GM12872 (cell line): ENCODE data around the gene PDE4B.

Experiments used
- TF ChIP-seq, protein P1 (sequence below): IDR thresholded peaks from 3 replicates; pipeline ENCODE4 v1.5.1; 2011; ENCODE audit warnings: low read depth, mild to moderate bottlenecking, low read length, moderate library complexity; ENCODE audit not compliant: insufficient read depth

Gene PDE4B

DNA sequence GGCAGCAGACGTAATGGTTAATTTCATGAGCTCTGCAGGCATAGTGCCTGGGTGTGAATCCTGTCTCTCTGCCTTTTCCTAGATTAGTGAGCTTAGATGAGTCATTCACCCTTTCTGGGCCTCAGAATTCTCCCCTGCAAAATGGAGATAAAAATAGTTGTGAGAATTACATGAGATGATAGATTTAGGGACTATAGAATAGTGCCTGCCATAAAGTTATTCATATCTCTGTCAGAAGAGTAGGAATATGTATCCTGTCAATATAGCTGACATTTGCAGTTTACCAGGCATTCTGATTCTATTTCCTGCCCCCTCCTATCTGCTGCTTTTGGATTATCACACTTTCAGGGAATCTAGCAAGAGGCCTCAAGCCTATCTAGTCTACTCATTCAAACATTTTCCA, 112.0 kb downstream of the PDE4B start:
- TF ChIP-seq, protein P1, sequence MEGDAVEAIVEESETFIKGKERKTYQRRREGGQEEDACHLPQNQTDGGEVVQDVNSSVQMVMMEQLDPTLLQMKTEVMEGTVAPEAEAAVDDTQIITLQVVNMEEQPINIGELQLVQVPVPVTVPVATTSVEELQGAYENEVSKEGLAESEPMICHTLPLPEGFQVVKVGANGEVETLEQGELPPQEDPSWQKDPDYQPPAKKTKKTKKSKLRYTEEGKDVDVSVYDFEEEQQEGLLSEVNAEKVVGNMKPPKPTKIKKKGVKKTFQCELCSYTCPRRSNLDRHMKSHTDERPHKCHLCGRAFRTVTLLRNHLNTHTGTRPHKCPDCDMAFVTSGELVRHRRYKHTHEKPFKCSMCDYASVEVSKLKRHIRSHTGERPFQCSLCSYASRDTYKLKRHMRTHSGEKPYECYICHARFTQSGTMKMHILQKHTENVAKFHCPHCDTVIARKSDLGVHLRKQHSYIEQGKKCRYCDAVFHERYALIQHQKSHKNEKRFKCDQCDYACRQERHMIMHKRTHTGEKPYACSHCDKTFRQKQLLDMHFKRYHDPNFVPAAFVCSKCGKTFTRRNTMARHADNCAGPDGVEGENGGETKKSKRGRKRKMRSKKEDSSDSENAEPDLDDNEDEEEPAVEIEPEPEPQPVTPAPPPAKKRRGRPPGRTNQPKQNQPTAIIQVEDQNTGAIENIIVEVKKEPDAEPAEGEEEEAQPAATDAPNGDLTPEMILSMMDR: no peak

DNA sequence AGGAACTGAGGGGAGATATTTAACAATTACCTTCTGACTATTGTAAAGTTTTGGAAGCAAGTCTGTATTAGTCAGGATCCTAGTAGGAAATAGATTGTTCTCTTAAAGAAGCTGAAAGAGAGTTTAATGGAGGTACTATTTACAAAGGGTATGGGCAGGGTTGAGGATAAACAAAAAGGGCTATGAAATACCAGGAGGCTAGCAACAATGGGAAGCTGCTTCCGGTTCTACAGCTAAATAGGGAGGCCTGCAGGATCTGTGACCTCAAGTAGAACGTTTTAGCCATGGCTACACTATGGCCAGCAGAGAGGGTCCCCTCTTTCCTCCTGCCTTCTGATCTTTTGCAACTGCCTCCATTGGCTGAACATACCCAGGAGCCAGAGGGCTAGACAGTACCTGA, 117.7 kb downstream of the PDE4B start:
- TF ChIP-seq, protein P1: no peak

DNA sequence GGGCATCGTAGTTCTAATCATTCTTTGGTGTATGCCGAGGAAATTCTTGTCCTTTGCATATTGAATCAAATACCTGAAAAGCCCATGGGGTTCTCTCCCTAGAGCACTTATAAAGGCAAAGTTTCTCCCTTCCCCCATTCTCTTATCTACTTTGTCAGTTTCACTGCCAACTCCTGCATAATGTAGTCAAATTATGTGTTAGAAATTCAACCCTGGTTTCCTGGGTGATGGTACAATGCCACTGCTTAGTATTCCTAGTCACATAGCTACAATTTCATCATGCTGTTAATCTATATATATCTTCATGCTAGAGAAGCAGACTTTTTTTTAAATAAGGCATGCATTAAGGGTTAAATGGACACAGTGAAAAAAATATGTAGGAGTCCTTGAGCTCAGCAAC, 119.0 kb downstream of the PDE4B start:
- TF ChIP-seq, protein P1: no peak

DNA sequence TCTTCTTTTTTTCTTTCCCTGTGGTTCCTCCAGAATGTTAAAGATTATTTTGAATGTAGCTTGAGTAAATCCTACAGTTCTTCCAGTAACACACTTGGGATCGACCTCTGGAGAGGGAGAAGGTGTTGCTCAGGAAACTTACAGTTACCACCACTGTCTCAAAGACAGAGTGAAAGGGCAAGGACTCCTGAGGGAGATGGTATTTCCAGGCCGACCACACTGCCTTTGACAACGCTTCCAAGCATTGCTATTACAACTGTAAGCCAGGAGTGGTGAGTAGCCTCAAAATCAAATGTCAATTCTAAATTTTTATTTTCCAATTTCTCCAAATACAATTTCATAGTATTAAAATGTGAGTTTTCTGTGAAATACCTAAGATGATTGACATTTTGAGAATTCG, 125.9 kb downstream of the PDE4B start:
- TF ChIP-seq, protein P1: no peak

DNA sequence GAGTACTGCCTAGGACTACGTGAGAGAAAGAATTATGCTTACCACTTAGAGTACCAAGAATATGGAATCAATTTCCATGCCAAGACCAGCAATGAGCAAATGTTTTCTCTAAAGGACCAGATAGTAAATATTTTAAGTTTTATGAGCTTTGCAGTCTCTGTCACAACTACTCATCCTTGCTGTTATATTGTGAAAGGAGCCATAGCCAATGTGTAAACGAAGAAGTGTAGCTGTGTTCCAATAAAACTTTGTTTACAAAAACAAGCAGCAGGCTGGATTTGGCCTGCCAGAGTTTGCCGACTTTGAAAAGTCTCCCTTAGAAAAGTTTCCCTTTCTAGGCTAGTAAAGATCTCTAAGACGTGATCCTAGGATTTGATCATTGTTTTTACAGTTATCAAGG, 128.8 kb downstream of the PDE4B start:
- TF ChIP-seq, protein P1: no peak

DNA sequence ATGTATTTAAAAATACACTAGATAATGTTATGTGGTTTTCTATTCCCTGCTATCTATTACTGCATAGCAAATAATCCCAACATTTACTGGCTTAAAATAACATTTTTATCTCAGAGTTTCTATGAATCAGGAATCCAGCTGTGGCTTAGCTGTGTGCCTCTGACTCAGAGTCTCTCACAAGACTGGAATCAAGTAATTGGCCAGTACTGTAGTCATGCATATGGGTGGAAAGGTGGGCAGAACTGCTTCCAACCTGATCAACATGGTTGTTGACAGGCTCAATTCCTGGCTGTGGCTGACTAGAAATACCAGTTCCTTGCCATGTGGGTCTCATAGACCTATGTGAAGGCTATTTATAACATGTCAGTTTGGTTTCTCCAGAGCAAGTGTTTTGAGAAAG, 131.8 kb downstream of the PDE4B start:
- TF ChIP-seq, protein P1: no peak

DNA sequence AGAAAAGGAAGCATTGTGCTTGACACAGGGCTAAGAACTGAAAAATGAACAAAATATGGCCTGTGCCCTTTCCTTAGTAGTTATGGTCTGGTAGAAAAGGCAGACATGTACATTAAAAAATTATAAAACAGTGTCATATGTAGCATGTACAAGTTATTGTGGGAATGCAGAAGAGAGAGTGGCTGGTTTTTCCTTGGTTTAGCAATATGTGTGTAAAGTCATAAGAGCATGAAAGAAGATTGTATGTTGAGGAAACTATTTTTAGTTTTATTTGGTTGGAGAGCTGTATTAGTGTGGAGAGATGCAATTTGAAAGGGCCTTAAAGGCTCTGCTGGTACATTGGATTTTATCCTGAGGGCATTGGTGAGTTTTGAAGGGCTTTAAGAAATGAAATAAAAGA, 145.8 kb downstream of the PDE4B start:
- TF ChIP-seq, protein P1: no peak

DNA sequence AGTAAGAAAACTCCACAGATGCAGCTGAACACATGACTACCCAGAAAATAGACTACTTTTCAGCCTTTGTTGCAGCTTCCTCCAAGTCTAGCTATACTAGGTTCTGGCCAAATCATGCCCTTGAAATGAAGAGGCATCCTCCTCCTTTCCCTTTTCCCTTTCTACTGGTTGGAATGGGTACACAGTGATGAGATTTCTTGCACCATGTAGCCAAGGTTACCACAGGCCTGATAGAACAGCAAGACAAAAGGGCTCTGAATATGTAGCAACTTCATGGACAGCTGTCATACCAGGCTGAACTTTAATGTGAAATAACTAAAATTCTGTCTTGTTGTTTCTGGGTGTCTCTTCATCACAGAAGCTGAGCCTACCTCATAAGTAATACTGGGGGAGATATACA, 146.5 kb downstream of the PDE4B start:
- TF ChIP-seq, protein P1: no peak
